CD4-positive, alpha-beta T cell treated with Interleukin-21 for 1 hour (primary cell): ENCODE data around the gene CYP1A2.
A peak's percentile ranks its signal among the peaks of the same experiment; 100 is the strongest.
"Not testable (repeated sequence)": the region's sequence is repeated elsewhere in the genome, so short reads cannot be mapped to it uniquely, and the experiment has no call there.

Experiments
- DNase-seq: peaks from one replicate; pipeline ENCODE4 v3.0.0-alpha.2; 2020

Gene CYP1A2

GRCh38 chr15:74777769-74778598, 29.3 kb downstream of the CYP1A2 start:
- DNase-seq = no peak

- no peak for DNase-seq
Observed at GRCh38 chr15:74778599-74778970, 29.9 kb downstream of the CYP1A2 start.

DNA sequence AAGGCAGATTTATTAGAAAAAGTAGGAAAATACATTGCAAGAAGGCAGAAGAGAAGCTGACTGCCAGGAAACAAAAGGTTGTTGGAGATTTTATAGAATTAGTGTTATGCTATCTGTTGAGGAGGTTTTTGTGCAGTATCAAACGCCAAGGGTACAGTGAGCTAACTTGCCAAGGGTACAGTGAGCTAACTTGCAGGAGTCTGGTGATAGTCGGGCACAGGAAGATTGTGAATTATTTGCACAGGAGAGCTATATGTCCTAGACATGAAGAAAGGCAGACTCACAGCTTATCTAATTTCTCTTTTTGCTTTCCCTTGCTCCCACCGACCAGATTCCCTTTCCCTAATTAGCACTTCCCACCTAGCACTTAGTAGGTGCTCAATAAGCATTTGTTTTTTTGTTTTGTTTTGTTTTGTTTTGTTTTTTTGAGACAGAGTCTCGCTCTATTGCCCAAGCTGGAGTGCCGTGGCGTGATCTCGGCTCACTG, 30.6 kb downstream of the CYP1A2 start:
- DNase-seq = no peak

GRCh38 chr15:74780523-74781430, 32.1 kb downstream of the CYP1A2 start:
- DNase-seq = peak; percentile 76

GRCh38 chr15:74781431-74782258, 33.0 kb downstream of the CYP1A2 start, which contains the start of gene CSK:
Gene CSK, plus strand, starts transcription at chr15:74782080. Its CDS starts 16,218 bp downstream, at chr15:74798298.
- DNase-seq = peak; percentile 84

DNA sequence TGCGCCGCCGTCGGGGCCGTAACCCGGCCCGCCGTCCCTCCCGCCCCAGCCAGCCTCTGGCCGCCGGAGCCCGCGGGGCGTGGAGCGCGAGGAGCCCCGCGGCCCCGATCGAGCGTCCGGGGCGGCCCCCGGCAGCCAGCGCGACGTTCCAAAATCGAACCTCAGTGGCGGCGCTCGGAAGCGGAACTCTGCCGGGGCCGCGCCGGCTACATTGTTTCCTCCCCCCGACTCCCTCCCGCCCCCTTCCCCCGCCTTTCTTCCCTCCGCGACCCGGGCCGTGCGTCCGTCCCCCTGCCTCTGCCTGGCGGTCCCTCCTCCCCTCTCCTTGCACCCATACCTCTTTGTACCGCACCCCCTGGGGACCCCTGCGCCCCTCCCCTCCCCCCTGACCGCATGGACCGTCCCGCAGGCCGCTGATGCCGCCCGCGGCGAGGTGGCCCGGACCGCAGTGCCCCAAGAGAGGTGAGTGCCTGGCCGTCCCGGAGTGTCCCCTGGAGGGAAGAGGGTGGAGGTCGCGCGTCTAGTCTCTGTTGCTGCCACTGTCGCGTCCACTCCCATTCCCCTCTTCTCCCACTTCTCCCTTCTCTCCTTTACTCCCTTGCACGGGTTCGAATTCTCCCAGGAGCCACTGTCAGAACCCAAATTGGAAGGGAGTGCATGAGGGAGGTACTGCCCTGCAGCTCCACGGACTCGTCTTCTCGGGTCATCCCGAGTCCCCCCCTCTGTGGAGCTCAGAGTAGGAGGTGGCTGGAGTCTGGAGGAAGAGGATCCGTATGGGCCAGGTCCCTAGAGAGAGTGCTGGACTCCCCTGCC, 33.8 kb downstream of the CYP1A2 start:
- DNase-seq = peak; percentile 70

GRCh38 chr15:74783072-74783807, 34.6 kb downstream of the CYP1A2 start:
- DNase-seq = no peak

- DNase-seq = no peak
Observed at GRCh38 chr15:74783808-74784175, 35.1 kb downstream of the CYP1A2 start.

GRCh38 chr15:74784426-74785193, 36.0 kb downstream of the CYP1A2 start:
- no peak for DNase-seq

GRCh38 chr15:74785194-74786032, 36.8 kb downstream of the CYP1A2 start:
- DNase-seq = peak; percentile 71

GRCh38 chr15:74786081-74786480, 37.4 kb downstream of the CYP1A2 start:
- DNase-seq = not testable (repeated sequence)

- no peak for DNase-seq
Observed at GRCh38 chr15:74786551-74787165, 38.0 kb downstream of the CYP1A2 start.

GRCh38 chr15:74787251-74788041, 38.8 kb downstream of the CYP1A2 start:
- DNase-seq = peak; percentile 92

DNA sequence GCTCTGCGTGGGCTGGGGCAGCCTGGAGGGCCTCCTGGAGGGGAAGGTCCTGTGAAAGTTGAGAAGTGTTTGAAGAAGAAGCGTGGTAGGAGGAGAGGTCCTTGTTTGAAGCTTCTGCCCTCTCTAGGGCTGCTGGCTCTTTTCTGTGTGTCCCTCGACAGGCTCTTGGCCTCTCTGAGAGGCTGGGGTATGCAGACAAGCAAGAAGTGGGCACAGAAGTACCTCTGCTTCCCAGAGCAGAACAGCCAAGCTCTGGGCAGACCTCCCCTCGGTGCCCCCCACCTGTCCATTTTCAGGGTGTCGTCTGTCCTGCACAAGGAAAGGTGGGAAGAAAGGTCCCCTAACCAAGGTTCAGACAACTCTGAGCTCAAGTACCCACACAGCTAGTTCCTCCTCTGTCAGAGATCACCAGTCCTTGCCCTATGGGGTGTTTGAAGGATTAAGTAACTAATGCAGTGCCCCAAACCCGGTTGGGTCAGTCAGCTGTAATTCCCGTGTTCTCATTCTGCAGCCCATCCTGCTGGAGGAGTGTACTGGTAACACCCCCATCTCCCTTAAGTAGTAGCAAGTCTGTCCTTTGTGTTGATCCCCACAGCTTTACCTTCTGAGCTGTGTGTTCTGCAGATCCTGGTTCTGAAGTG, 39.5 kb downstream of the CYP1A2 start:
- DNase-seq = no peak

GRCh38 chr15:74788683-74789151, 40.1 kb downstream of the CYP1A2 start:
- peak; percentile 71 for DNase-seq

GRCh38 chr15:74789171-74789631, 40.6 kb downstream of the CYP1A2 start:
- DNase-seq = no peak

DNA sequence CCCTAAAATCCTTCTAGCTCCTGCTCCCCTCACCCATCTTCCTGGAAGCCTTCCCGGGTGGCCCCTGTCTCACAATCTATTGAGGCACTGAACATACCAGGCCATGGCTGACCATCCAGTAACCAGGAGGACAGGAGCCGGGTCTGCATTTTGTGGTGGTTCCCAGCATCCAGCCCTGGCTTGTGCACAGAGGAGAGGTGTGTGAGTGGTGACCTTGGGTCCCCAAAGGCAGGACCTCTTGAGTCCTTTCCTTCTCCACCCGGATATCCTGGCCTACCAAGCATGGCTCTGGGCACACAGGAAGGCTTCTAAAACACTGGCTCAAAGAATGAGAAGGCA, 41.1 kb downstream of the CYP1A2 start:
- DNase-seq = no peak
